Hepatocyte (in vitro differentiated cells): ENCODE data around the gene STK26.

Experiments used
- CTCF ChIP-seq: fragments of 200-600 bp; sonication (generic); IDR thresholded peaks from 2 replicates; pipeline ENCODE4 v1.5.1; 2016; ENCODE audit warnings: antibody characterized with exemption, mild to moderate bottlenecking; ENCODE audit not compliant: poor library complexity
- EZH2 ChIP-seq: fragments of 200-600 bp; sonication (generic); IDR thresholded peaks from 2 replicates; pipeline ENCODE4 v1.6.1; 2016; ENCODE audit warnings: antibody characterized with exemption, mild to moderate bottlenecking, borderline replicate concordance

GRCh38 chrX:132016628-132017430 lies 6.3 kb upstream of the STK26 start:
- TF ChIP-seq EZH2 (no peak), CTCF (no peak)
